Measurements from ENCODE around the gene RASSF7.

- TF ChIP-seq TAF1 (IDR thresholded peaks at IDR 0.05; ENCODE audit: borderline replicate concordance, low read depth, low read length) (no peak), POLR2AphosphoS5 (IDR thresholded peaks at IDR 0.05; ENCODE audit: low read depth, low read length) (no peak)
Observed at GRCh38 chr11:581342-581741, 20.6 kb downstream of the RASSF7 start.

Measured in GM12892 (cell line).